ENCODE measurements around the gene TSPAN16. TPM values are rescaled to one million over a fixed set of nuclear protein-coding genes. Genes with fewer than 3 reads are reported as not detected.

The TSPAN16 gene
- total RNA-seq, 1 donor from 2014 or later: not detected

GRCh38 chr19:11267316-11268085 is 28.5 kb upstream of the TSPAN16 start:
- no peak for DNase-seq (ENCODE audit: extremely low read depth, low read depth, low spot score)

- peak; percentile 98 for DNase-seq (ENCODE audit: extremely low read depth, low read depth, low spot score)
Observed at GRCh38 chr19:11268783-11269267, 27.1 kb upstream of the TSPAN16 start.

- peak; percentile 75 for DNase-seq (ENCODE audit: extremely low read depth, low read depth, low spot score)
Observed at GRCh38 chr19:11269408-11269807, 26.6 kb upstream of the TSPAN16 start.

- DNase-seq (ENCODE audit: extremely low read depth, low read depth, low spot score): no peak
Observed at GRCh38 chr19:11273296-11273695, 22.7 kb upstream of the TSPAN16 start.

- DNase-seq (ENCODE audit: extremely low read depth, low read depth, low spot score): no peak
Observed at GRCh38 chr19:11273989-11274388, 22.0 kb upstream of the TSPAN16 start.

- no peak for DNase-seq (ENCODE audit: extremely low read depth, low read depth, low spot score)
Observed at GRCh38 chr19:11274533-11275086, 21.4 kb upstream of the TSPAN16 start.

GRCh38 chr19:11278670-11279069 is 17.3 kb upstream of the TSPAN16 start:
- no peak for DNase-seq (ENCODE audit: extremely low read depth, low read depth, low spot score)

GRCh38 chr19:11279505-11280236 is 16.3 kb upstream of the TSPAN16 start:
- no peak for DNase-seq (ENCODE audit: extremely low read depth, low read depth, low spot score)

GRCh38 chr19:11281356-11282049 is 14.5 kb upstream of the TSPAN16 start:
- DNase-seq (ENCODE audit: extremely low read depth, low read depth, low spot score): no peak

GRCh38 chr19:11284515-11284914 is 11.4 kb upstream of the TSPAN16 start:
- DNase-seq (ENCODE audit: extremely low read depth, low read depth, low spot score): no peak

- DNase-seq (ENCODE audit: extremely low read depth, low read depth, low spot score): no peak
Observed at GRCh38 chr19:11286312-11286974, 9.5 kb upstream of the TSPAN16 start.

- no peak for DNase-seq (ENCODE audit: extremely low read depth, low read depth, low spot score)
Observed at GRCh38 chr19:11288349-11288748, 7.6 kb upstream of the TSPAN16 start.

GRCh38 chr19:11290256-11290655 is 5.7 kb upstream of the TSPAN16 start:
- DNase-seq (ENCODE audit: extremely low read depth, low read depth, low spot score): no peak

GRCh38 chr19:11291415-11291814 is 4.5 kb upstream of the TSPAN16 start:
- DNase-seq (ENCODE audit: extremely low read depth, low read depth, low spot score): no peak

GRCh38 chr19:11291991-11292390 is 4.0 kb upstream of the TSPAN16 start:
- DNase-seq (ENCODE audit: extremely low read depth, low read depth, low spot score): no peak

GRCh38 chr19:11293433-11294389 is 2.2 kb upstream of the TSPAN16 start:
- DNase-seq (ENCODE audit: extremely low read depth, low read depth, low spot score): no peak

- DNase-seq (ENCODE audit: extremely low read depth, low read depth, low spot score): no peak
Observed at GRCh38 chr19:11295180-11295579, 780 bp upstream of the TSPAN16 start.

- DNase-seq (ENCODE audit: extremely low read depth, low read depth, low spot score): no peak
Observed at GRCh38 chr19:11296264-11296663, 304 bp downstream of the TSPAN16 start.
